ENCODE results near the gene HDAC4. TPM values are rescaled to one million over a fixed set of nuclear protein-coding genes. Genes with fewer than 3 reads are reported as not detected.

The HDAC4 gene
- polyA plus RNA-seq, 1 donor (not counting 4 experiments of a cell fraction or from before 2014, with no cell fraction given), result 2.9 TPM

- H3K9me1 ChIP-seq (ENCODE audit: control insufficient read depth, extremely low read depth, insufficient read depth, low read length), result no peaks in the 10 kb centered on the region
- H3K4me2 ChIP-seq (ENCODE audit: control insufficient read depth, extremely low read depth, insufficient read depth, low read depth, low read length), result no peak overlapping the region
- H3K4me1 ChIP-seq (ENCODE audit: control insufficient read depth, extremely low read depth, insufficient read depth, low read length), result no peaks in the 10 kb centered on the region
- TF ChIP-seq EZH2 (IDR thresholded peaks at IDR 0.05; ENCODE audit: low read length), result no peak
- TF ChIP-seq CTCF (optimal IDR thresholded peaks at IDR 0.05 in 1 of 3, IDR thresholded peaks at IDR 0.05 in 1 of 3, conservative IDR thresholded peaks at IDR 0.05 in 1 of 3; ENCODE audit: extremely low read depth in 1 of 3, insufficient read depth in 2 of 3, low read length in 3 of 3), result no peak
- FAIRE-seq, result no peak
- peaks cover 4% of the 10 kb centered on the region for H4K20me1 ChIP-seq (ENCODE audit: control insufficient read depth, extremely low read depth, insufficient read depth, low read length)
- no peaks in the 10 kb centered on the region for H3K79me2 ChIP-seq (ENCODE audit: control insufficient read depth, insufficient read depth, low read length)
- H3K27me3 ChIP-seq (ENCODE audit: control insufficient read depth, extremely low read depth, insufficient read depth, low read length), result no peaks in the 10 kb centered on the region
- H3K27ac ChIP-seq (ENCODE audit: control insufficient read depth, insufficient read depth, low read length), result no peak overlapping the region
- no peak overlapping the region for H3K9ac ChIP-seq (ENCODE audit: control insufficient read depth, extremely low read depth, insufficient read depth, low read length)
- no peak for DNase-seq (ENCODE audit: low read depth, low spot score)
- dilution Hi-C loops (cut with MboI; ENCODE audit: extremely low pct_ligation_motif_present, low sequenced_read_pairs), result no loop called here
- H2AFZ ChIP-seq (ENCODE audit: control insufficient read depth, low read length), result no peak overlapping the region
- H3K9me3 ChIP-seq (ENCODE audit: control insufficient read depth, low read depth, low read length), result no peaks in the 10 kb centered on the region
- H3K4me3 ChIP-seq (ENCODE audit: control insufficient read depth in 2 of 3, extremely low read depth in 1 of 3, insufficient read depth in 2 of 3, low read depth in 1 of 3, low read length in 3 of 3), result no peak overlapping the region
- H3K36me3 ChIP-seq (ENCODE audit: control insufficient read depth in 2 of 2, extremely low read depth in 1 of 2, insufficient read depth in 2 of 2, low read length in 2 of 2), result no peaks in the 10 kb centered on the region
Observed at GRCh38 chr2:239196474-239197021, 204.3 kb downstream of the HDAC4 start.

- Histone ChIP-seq H3K4me2 (ENCODE audit: control insufficient read depth, extremely low read depth, insufficient read depth, low read depth, low read length) (no peak overlapping the region), H3K4me1 (ENCODE audit: control insufficient read depth, extremely low read depth, insufficient read depth, low read length) (no peaks in the 10 kb centered on the region), H3K36me3 (ENCODE audit: control insufficient read depth in 2 of 2, extremely low read depth in 1 of 2, insufficient read depth in 2 of 2, low read length in 2 of 2) (no peaks in the 10 kb centered on the region), H3K9me3 (ENCODE audit: control insufficient read depth, low read depth, low read length) (no peaks in the 10 kb centered on the region), H3K9me1 (ENCODE audit: control insufficient read depth, extremely low read depth, insufficient read depth, low read length) (no peaks in the 10 kb centered on the region), H3K27me3 (ENCODE audit: control insufficient read depth, extremely low read depth, insufficient read depth, low read length) (no peaks in the 10 kb centered on the region), H4K20me1 (ENCODE audit: control insufficient read depth, extremely low read depth, insufficient read depth, low read length) (peaks cover 4% of the 10 kb centered on the region), H3K27ac (ENCODE audit: control insufficient read depth, insufficient read depth, low read length) (no peak overlapping the region), H3K9ac (ENCODE audit: control insufficient read depth, extremely low read depth, insufficient read depth, low read length) (no peak overlapping the region), H3K4me3 (ENCODE audit: control insufficient read depth in 2 of 3, extremely low read depth in 1 of 3, insufficient read depth in 2 of 3, low read depth in 1 of 3, low read length in 3 of 3) (no peak overlapping the region), H2AFZ (ENCODE audit: control insufficient read depth, low read length) (no peak overlapping the region), H3K79me2 (ENCODE audit: control insufficient read depth, insufficient read depth, low read length) (no peaks in the 10 kb centered on the region)
- TF ChIP-seq CTCF (optimal IDR thresholded peaks at IDR 0.05 in 1 of 3, IDR thresholded peaks at IDR 0.05 in 1 of 3, conservative IDR thresholded peaks at IDR 0.05 in 1 of 3; ENCODE audit: extremely low read depth in 1 of 3, insufficient read depth in 2 of 3, low read length in 3 of 3) (no peak), EZH2 (IDR thresholded peaks at IDR 0.05; ENCODE audit: low read length) (no peak)
- no peak for FAIRE-seq
- DNase-seq (ENCODE audit: low read depth, low spot score), result no peak
- dilution Hi-C loops (cut with MboI; ENCODE audit: extremely low pct_ligation_motif_present, low sequenced_read_pairs), result no loop called here
Observed at GRCh38 chr2:239195992-239196391, 204.8 kb downstream of the HDAC4 start.
